Calu3 (cell line): ENCODE measurements around the gene FLYWCH2. TPM values are rescaled to one million over a fixed set of nuclear protein-coding genes. Genes with fewer than 3 reads are reported as not detected.

Source experiments
- BruUV-seq: library from RNA; stranded (reverse); fragments of 400-500 nt; replicated peaks from 2 replicates; lab custom pipeline; 2021; lab: Mats Ljungman, UMichigan
- CTCF ChIA-PET: fragments of 300-600 bp; sonication (Branson Sonifier 250); formaldehyde crosslinking; loops from one replicate; lab custom pipeline; 2022; ENCODE audit warnings: antibody characterized with exemption; lab: Charles Lee
- DNase-seq: peaks from one replicate; pipeline ENCODE4 v3.0.0; 2022
- H3K27ac Mint-ChIP-seq: one replicate; pipeline ENCODE4 v1.8.0; 2022; ENCODE audit warnings: mixed read lengths; ENCODE audit not compliant: unreplicated experiment
- H3K27me3 Mint-ChIP-seq: one replicate; pipeline ENCODE4 v1.8.0; 2022; ENCODE audit warnings: mixed read lengths; ENCODE audit not compliant: unreplicated experiment
- H3K36me3 Mint-ChIP-seq: one replicate; pipeline ENCODE4 v1.8.0; 2022; ENCODE audit warnings: mild to moderate bottlenecking, moderate library complexity, mixed read lengths; ENCODE audit not compliant: insufficient read depth, unreplicated experiment
- H3K4me1 Mint-ChIP-seq: one replicate; pipeline ENCODE4 v1.8.0; 2022; ENCODE audit warnings: mild to moderate bottlenecking, low read depth, mixed read lengths; ENCODE audit not compliant: unreplicated experiment
- H3K4me3 Mint-ChIP-seq: one replicate; pipeline ENCODE4 v1.8.0; 2022; ENCODE audit warnings: mild to moderate bottlenecking, low read depth, moderate library complexity, mixed read lengths; ENCODE audit not compliant: unreplicated experiment
- H3K9me3 Mint-ChIP-seq: one replicate; pipeline ENCODE4 v1.8.0; 2022; ENCODE audit warnings: low read depth, mixed read lengths; ENCODE audit not compliant: unreplicated experiment
- CTCF ChIP-seq: fragments of 200-600 bp; IDR thresholded peaks from one replicate; pipeline ENCODE4 v1.8.0; 2022; ENCODE audit warnings: antibody characterized with exemption; ENCODE audit not compliant: unreplicated experiment
- intact Hi-C: fragments of 100-400 bp; cut with micrococcal nuclease; formaldehyde crosslinking; loops from one replicate; pipeline ENCODE4 v1.10.0; 2022; ENCODE audit not compliant: unreplicated experiment
- total RNA-seq: library from RNA; stranded (reverse); gene quantifications from 2 replicates; pipeline ENCODE4 v1.2.3, GENCODE V29; 2022

The FLYWCH2 gene
- total RNA-seq, 1 experiment from 2014 or later, result 13.0 TPM

DNA sequence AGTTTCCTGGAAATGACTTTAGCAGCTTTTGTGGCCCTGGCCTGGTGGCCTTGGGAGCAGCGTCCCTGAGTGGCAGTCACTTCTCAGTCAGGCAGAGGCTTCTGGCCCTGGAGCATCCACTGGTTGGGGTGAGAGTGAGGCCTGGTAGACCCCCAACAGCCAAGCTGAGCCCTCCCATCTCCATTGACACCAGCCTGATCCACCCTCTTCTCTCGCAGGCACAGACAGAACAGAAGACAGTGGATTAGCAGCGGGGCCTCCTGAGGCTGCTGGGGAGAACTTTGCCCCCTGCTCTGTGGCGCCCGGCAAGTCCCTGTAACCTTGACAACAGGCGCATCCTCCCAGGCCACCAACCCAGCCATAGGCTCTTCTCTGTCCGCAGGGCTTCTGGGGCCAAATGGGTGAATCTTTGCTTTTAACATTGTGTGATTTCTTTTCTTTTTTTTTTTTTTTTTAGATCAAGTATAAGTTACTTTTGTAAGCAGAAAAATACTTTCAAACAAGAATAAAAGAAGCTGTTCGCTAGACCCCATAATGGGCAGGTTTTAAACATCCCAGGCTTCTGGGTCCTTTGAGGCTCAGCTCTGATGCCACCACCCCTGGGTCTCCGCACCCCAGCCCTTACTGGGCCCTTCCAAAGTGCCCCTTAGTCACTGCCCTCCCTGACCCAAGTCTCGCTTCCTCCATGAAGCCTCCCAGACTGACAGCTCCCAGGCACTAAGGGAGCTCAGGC, 16.0 kb downstream of the FLYWCH2 start:
- Mint-ChIP-seq H3K27ac (no peak overlapping the region), H3K9me3 (no peaks in the 10 kb centered on the region), H3K27me3 (no peaks in the 10 kb centered on the region), H3K4me3 (no peak overlapping the region), H3K4me1 (peaks cover 6% of the 10 kb centered on the region), H3K36me3 (peaks cover 1% of the 10 kb centered on the region)
- intact Hi-C loops, result no loop called here
- CTCF ChIA-PET, result interaction anchor here (0.6 to 0.7 kb wide), 2 partner anchors 16 to 851 kb away, joined by 3 to 4 read pairs; partner anchors contain the start of genes FLYWCH2 and TSC2
- BruUV-seq, result no TSS peak
- DNase-seq, result no peak
- no peak for TF ChIP-seq CTCF

DNA sequence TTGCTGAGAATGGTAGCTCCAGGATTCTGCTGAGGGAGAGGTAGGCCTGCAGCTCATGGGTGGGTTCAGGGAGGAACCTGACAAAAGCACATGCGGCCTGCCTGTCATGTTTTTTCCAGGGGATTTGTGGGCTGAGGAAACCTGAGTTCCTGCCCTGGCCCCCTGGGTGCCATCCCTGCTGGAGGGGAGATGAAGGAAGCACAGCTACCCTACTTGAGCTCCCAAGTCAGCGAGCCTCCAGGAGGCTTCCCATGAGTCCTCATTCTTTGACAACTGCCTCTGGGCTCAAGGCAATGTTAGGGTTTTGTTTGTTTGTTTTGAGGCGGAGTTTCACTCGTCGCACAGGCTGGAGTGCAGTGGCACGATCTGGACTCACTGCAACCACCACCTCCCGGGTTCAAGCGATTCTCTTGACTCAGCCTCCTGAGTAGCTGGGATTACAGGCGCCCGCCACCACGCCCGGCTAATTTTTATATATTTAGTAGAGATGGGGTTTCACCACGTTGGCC, 16.6 kb downstream of the FLYWCH2 start:
- H3K27ac Mint-ChIP-seq, result no peak overlapping the region
- H3K27me3 Mint-ChIP-seq, result no peaks in the 10 kb centered on the region
- H3K4me3 Mint-ChIP-seq, result no peak overlapping the region
- intact Hi-C loops, result no loop called here
- peaks cover 7% of the 10 kb centered on the region for H3K36me3 Mint-ChIP-seq
- DNase-seq, result no peak
- peaks cover 8% of the 10 kb centered on the region for H3K4me1 Mint-ChIP-seq
- no TSS peak for BruUV-seq
- H3K9me3 Mint-ChIP-seq, result no peaks in the 10 kb centered on the region
- CTCF ChIA-PET, result interaction anchor here (0.6 to 0.7 kb wide), 2 partner anchors 17 to 852 kb away, joined by 3 to 4 read pairs; partner anchors contain the start of genes FLYWCH2 and TSC2
- TF ChIP-seq CTCF, result no peak

GRCh38 chr16:2900526-2901075, 17.6 kb downstream of the FLYWCH2 start:
- intact Hi-C loops, result no loop called here
- DNase-seq, result no peak
- Mint-ChIP-seq H3K27ac (no peak overlapping the region), H3K4me1 (peaks cover 9% of the 10 kb centered on the region), H3K4me3 (no peak overlapping the region), H3K9me3 (no peaks in the 10 kb centered on the region), H3K36me3 (peaks cover 17% of the 10 kb centered on the region), H3K27me3 (no peaks in the 10 kb centered on the region)
- TF ChIP-seq CTCF, result no peak
- BruUV-seq, result no TSS peak
- CTCF ChIA-PET, result no interaction called here

GRCh38 chr16:2902337-2903130, 19.5 kb downstream of the FLYWCH2 start:
- intact Hi-C loops, result no loop called here
- no peak overlapping the region for H3K27ac Mint-ChIP-seq
- no peak for DNase-seq
- no TSS peak for BruUV-seq
- no peak overlapping the region for H3K4me3 Mint-ChIP-seq
- peaks cover 21% of the 10 kb centered on the region for H3K4me1 Mint-ChIP-seq
- no peak for TF ChIP-seq CTCF
- CTCF ChIA-PET, result interaction anchor here (0.6 kb wide), 1 partner anchor 175 kb away, joined by 3 read pairs; no protein-coding TSS in a partner anchor
- H3K9me3 Mint-ChIP-seq, result no peaks in the 10 kb centered on the region
- no peaks in the 10 kb centered on the region for H3K27me3 Mint-ChIP-seq
- peaks cover 30% of the 10 kb centered on the region for H3K36me3 Mint-ChIP-seq
